Neural cell (in vitro differentiated cells): ENCODE data around the gene KIF19. TPM values are rescaled to one million over a fixed set of nuclear protein-coding genes. Genes with fewer than 3 reads are reported as not detected.

Experiments
- H2AFZ ChIP-seq: fragments of 200-600, 300-800 bp; sonication (generic), shearing (Covaris generic); 2 replicates; pipeline ENCODE4 v1.6.0; 2014; ENCODE audit warnings: low read depth, mild to moderate bottlenecking, antibody characterized with exemption, low read length, moderate library complexity
- H3F3A ChIP-seq: fragments of 200-600 bp; shearing (Covaris generic); 2 replicates; pipeline ENCODE4 v1.6.1; 2016; ENCODE audit warnings: mild to moderate bottlenecking, moderate library complexity, mixed read lengths, antibody characterized with exemption, low read length; ENCODE audit not compliant: insufficient read depth, poor library complexity, severe bottlenecking
- H3K27ac ChIP-seq: fragments of 200-600, 300-800 bp; sonication (generic), shearing (Covaris generic); 2 replicates; pipeline ENCODE4 v1.5.1; 2014; ENCODE audit warnings: mild to moderate bottlenecking, low read length, moderate library complexity
- H3K27me3 ChIP-seq: fragments of 300-800, 200-600 bp; sonication (generic), shearing (Covaris generic); 2 replicates; pipeline ENCODE4 v1.6.0; 2014; ENCODE audit warnings: mild to moderate bottlenecking, low read depth, low read length, moderate library complexity; ENCODE audit not compliant: insufficient read depth
- H3K36me3 ChIP-seq: fragments of 300-800, 200-600 bp; sonication (generic), shearing (Covaris generic); 2 replicates; pipeline ENCODE4 v1.5.1; 2014; ENCODE audit warnings: mild to moderate bottlenecking, antibody characterized with exemption, low read length, moderate library complexity; ENCODE audit not compliant: insufficient read depth
- H3K4me2 ChIP-seq: fragments of 300-800, 200-600 bp; sonication (generic), shearing (Covaris generic); 2 replicates; pipeline ENCODE4 v1.6.0; 2014; ENCODE audit warnings: mild to moderate bottlenecking, low read length
- H3K4me3 ChIP-seq: fragments of 300-800, 200-600 bp; sonication (generic), shearing (Covaris generic); 2 replicates; pipeline ENCODE4 v1.5.1; 2014; ENCODE audit warnings: mild to moderate bottlenecking, low read length, moderate library complexity
- H3K79me2 ChIP-seq: fragments of 200-600 bp; shearing (Covaris generic); replicated peaks from 2 replicates; pipeline ENCODE4 v1.6.0; 2014; ENCODE audit warnings: mild to moderate bottlenecking, low read length, moderate library complexity; ENCODE audit not compliant: insufficient read depth
- H3K9ac ChIP-seq: fragments of 300-800, 200-600 bp; sonication (generic), shearing (Covaris generic); 2 replicates; pipeline ENCODE4 v1.6.1; 2016; ENCODE audit warnings: mild to moderate bottlenecking, low read length, mixed read lengths
- H3K9me2 ChIP-seq: fragments of 200-600 bp; shearing (Covaris generic); 2 replicates; pipeline ENCODE4 v1.6.1; 2016; ENCODE audit warnings: mild to moderate bottlenecking, low read length, mixed read lengths; ENCODE audit not compliant: insufficient read depth
- H3K9me3 ChIP-seq: fragments of 200-600, 300-800 bp; sonication (generic), shearing (Covaris generic); 2 replicates; pipeline ENCODE4 v1.6.1; 2016; ENCODE audit warnings: mild to moderate bottlenecking, mixed run types, low read length, moderate library complexity, mixed read lengths
- H4K20me1 ChIP-seq: fragments of 200-600 bp; shearing (Covaris generic); 2 replicates; pipeline ENCODE4 v1.6.1; 2016; ENCODE audit warnings: mild to moderate bottlenecking, mixed run types; ENCODE audit not compliant: insufficient read depth
- EP300 ChIP-seq: fragments of 450-650 bp; conservative IDR thresholded peaks from 2 replicates; pipeline ENCODE4 v1.6.1; 2014; ENCODE audit warnings: antibody characterized with exemption, mild to moderate bottlenecking, moderate library complexity; ENCODE audit not compliant: poor library complexity, severe bottlenecking
- EZH2 ChIP-seq: fragments of 200-600, 300-800 bp; shearing (Covaris generic), sonication (generic); IDR thresholded peaks from 2 replicates; pipeline ENCODE4 v1.6.1; 2014; ENCODE audit warnings: antibody characterized with exemption, low read length, borderline replicate concordance, mild to moderate bottlenecking; ENCODE audit not compliant: insufficient read depth, poor library complexity, severe bottlenecking
- MXI1 ChIP-seq: fragments of 450-650 bp; conservative IDR thresholded peaks from 2 replicates; pipeline ENCODE4 v1.6.1; 2014; ENCODE audit warnings: antibody characterized with exemption, mild to moderate bottlenecking; ENCODE audit not compliant: poor library complexity, severe bottlenecking
- POLR2AphosphoS5 ChIP-seq: IDR thresholded peaks from 2 replicates; pipeline ENCODE4 v1.6.1; 2012
- RAD21 ChIP-seq: fragments of 450-650 bp; conservative IDR thresholded peaks from 2 replicates; pipeline ENCODE4 v1.6.1; 2014; ENCODE audit warnings: antibody characterized with exemption, mild to moderate bottlenecking, moderate library complexity
- SMC3 ChIP-seq: fragments of 450-650 bp; conservative IDR thresholded peaks from 2 replicates; pipeline ENCODE4 v1.6.1; 2014; ENCODE audit warnings: antibody characterized with exemption, mild to moderate bottlenecking, moderate library complexity; ENCODE audit not compliant: poor library complexity
- TAF1 ChIP-seq: IDR thresholded peaks from 2 replicates; pipeline ENCODE4 v1.6.1; 2012; ENCODE audit warnings: low read depth
- polyA plus RNA-seq: library from polyadenylated mRNA; depleted of rRNA; stranded (reverse); fragments of >200 nt; gene quantifications from 2 replicates; pipeline ENCODE4 v1.2.3, GENCODE V29; 2014
- TF ChIP-seq, protein P1 (sequence below): fragments of 450-650 bp; IDR thresholded peaks from 2 replicates; pipeline ENCODE4 v1.5.1; 2014; ENCODE audit warnings: antibody characterized with exemption, mild to moderate bottlenecking, moderate library complexity; ENCODE audit not compliant: poor library complexity, severe bottlenecking
- TF ChIP-seq, protein P2 (sequence below): IDR thresholded peaks from 2 replicates; pipeline ENCODE4 v1.6.1; 2012; ENCODE audit warnings: borderline replicate concordance

The KIF19 gene
- polyA plus RNA-seq, 1 donor from 2014 or later: not detected

DNA sequence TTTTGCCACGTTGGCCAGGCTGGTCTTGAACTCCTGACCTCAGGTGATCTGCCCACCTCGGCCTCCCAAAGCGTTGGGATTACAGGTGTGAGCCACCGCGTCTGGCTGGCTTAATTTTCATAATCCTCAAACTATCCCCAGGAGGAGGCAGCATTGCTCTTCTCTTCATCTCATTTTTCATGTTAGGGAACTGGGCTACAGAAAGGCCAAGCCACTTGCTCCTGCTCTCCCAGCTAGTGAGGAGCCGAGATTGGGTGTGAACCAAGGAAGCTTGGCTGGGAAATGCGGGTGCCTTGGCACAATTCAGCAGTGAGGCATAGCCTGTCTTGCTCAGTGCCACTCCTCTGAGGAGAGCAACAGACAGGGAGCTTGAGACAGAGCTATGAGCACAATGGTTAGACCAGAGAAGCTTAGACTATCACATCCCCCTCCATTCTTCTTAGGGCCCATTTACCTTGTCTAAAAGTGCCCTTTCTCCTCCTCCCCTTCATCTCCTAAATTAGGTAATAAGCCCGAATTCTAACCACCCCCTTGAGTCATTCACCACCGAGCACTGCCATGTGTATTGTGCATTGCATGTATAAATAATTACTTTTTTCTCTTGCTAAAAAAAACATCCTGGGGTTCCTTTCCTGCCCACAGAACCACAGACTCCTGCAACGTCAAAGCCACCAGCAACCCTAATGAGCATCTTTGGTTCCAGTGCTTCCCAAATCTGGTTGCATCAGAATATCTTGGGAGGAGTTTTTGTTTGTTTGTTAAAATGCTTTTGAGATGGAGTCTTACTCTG lies 20.0 kb upstream of the KIF19 start:
- no peaks in the 10 kb centered on the region for H3K27me3 ChIP-seq
- TF ChIP-seq POLR2AphosphoS5 (no peak), TAF1 (no peak), EZH2 (no peak), EP300 (no peak), SMC3 (no peak), MXI1 (no peak), RAD21 (no peak)
- TF ChIP-seq, protein P1, sequence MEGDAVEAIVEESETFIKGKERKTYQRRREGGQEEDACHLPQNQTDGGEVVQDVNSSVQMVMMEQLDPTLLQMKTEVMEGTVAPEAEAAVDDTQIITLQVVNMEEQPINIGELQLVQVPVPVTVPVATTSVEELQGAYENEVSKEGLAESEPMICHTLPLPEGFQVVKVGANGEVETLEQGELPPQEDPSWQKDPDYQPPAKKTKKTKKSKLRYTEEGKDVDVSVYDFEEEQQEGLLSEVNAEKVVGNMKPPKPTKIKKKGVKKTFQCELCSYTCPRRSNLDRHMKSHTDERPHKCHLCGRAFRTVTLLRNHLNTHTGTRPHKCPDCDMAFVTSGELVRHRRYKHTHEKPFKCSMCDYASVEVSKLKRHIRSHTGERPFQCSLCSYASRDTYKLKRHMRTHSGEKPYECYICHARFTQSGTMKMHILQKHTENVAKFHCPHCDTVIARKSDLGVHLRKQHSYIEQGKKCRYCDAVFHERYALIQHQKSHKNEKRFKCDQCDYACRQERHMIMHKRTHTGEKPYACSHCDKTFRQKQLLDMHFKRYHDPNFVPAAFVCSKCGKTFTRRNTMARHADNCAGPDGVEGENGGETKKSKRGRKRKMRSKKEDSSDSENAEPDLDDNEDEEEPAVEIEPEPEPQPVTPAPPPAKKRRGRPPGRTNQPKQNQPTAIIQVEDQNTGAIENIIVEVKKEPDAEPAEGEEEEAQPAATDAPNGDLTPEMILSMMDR: no peak
- TF ChIP-seq, protein P2, sequence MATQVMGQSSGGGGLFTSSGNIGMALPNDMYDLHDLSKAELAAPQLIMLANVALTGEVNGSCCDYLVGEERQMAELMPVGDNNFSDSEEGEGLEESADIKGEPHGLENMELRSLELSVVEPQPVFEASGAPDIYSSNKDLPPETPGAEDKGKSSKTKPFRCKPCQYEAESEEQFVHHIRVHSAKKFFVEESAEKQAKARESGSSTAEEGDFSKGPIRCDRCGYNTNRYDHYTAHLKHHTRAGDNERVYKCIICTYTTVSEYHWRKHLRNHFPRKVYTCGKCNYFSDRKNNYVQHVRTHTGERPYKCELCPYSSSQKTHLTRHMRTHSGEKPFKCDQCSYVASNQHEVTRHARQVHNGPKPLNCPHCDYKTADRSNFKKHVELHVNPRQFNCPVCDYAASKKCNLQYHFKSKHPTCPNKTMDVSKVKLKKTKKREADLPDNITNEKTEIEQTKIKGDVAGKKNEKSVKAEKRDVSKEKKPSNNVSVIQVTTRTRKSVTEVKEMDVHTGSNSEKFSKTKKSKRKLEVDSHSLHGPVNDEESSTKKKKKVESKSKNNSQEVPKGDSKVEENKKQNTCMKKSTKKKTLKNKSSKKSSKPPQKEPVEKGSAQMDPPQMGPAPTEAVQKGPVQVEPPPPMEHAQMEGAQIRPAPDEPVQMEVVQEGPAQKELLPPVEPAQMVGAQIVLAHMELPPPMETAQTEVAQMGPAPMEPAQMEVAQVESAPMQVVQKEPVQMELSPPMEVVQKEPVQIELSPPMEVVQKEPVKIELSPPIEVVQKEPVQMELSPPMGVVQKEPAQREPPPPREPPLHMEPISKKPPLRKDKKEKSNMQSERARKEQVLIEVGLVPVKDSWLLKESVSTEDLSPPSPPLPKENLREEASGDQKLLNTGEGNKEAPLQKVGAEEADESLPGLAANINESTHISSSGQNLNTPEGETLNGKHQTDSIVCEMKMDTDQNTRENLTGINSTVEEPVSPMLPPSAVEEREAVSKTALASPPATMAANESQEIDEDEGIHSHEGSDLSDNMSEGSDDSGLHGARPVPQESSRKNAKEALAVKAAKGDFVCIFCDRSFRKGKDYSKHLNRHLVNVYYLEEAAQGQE: no peak
- H3K9me3 ChIP-seq: no peaks in the 10 kb centered on the region
- no peak overlapping the region for H3K27ac ChIP-seq
- H3F3A ChIP-seq: no peaks in the 10 kb centered on the region
- no peaks in the 10 kb centered on the region for H4K20me1 ChIP-seq
- no peaks in the 10 kb centered on the region for H3K79me2 ChIP-seq
- H2AFZ ChIP-seq: no peak overlapping the region
- H3K9ac ChIP-seq: no peak overlapping the region
- H3K36me3 ChIP-seq: no peaks in the 10 kb centered on the region
- H3K9me2 ChIP-seq: no peaks in the 10 kb centered on the region
- H3K4me2 ChIP-seq: no peak overlapping the region
- no peak overlapping the region for H3K4me3 ChIP-seq

DNA sequence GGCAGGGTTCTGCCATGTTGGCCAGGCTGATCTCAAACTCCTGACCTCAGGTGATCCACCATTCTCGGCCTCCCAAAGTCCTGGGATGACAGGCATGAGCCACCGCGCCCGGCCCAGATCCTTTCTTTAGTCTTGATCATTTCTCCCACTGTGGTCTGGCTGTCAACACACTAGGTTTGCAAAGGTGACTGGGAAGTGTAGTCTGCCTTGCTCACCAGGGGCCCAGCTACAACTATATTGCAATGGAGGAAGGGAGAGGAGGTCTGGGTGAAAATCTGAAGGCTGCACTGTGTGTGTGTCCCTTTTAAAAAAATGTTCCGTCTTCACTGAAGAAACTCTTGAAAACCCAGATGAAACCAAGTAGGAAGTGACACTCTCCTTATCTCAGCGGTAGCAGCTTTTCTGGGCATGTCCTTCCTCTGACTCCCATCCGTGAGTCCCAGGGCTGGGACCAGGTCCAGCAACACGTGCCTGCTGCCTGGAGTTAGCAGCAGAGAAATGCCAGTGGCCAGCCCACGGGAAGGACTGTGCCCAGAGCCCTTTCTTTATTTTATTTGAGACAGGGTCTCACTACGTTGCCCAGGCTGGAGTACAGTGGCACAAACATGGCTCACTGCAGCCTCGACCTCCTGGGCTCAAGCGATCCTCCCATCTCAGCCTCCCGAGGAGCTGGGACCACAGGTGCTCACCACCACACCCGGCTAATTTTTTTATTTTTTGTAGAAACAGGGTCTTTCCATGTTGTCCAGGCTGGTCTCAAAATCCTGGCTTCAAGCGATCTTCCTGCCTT lies 17.8 kb upstream of the KIF19 start:
- Histone ChIP-seq H3K9me2 (no peaks in the 10 kb centered on the region), H3K27ac (no peak overlapping the region), H3K79me2 (no peaks in the 10 kb centered on the region), H3K9me3 (no peaks in the 10 kb centered on the region), H3K4me2 (no peak overlapping the region), H3K9ac (no peak overlapping the region), H3K27me3 (no peaks in the 10 kb centered on the region), H2AFZ (no peak overlapping the region), H4K20me1 (no peaks in the 10 kb centered on the region), H3K36me3 (no peaks in the 10 kb centered on the region), H3K4me3 (no peak overlapping the region), H3F3A (no peaks in the 10 kb centered on the region)
- TF ChIP-seq, protein P2: no peak
- no peak for TF ChIP-seq RAD21
